Left ventricle myocardium inferior (tissue), 1 donor: ENCODE results near the gene BOC. TPM values are rescaled to one million over a fixed set of nuclear protein-coding genes. Genes with fewer than 3 reads are reported as not detected.

ENCODE experiments used
- DNase-seq: peaks from one replicate; pipeline ENCODE4 v3.0.0-alpha.2; 2020
- H3K27ac ChIP-seq: fragments of 200-600 bp; replicated peaks from 2 replicates; pipeline ENCODE4 v1.8.0; 2021
- H3K27me3 ChIP-seq: fragments of 200-600 bp; 2 replicates; pipeline ENCODE4 v1.8.0; 2021; ENCODE audit warnings: low read depth
- H3K36me3 ChIP-seq: fragments of 200-600 bp; 2 replicates; pipeline ENCODE4 v1.8.0; 2021
- H3K4me1 ChIP-seq: fragments of 200-600 bp; 2 replicates; pipeline ENCODE4 v1.8.0; 2021
- H3K4me3 ChIP-seq: fragments of 200-600 bp; 2 replicates; pipeline ENCODE4 v1.8.0; 2021; ENCODE audit warnings: mild to moderate bottlenecking, moderate library complexity
- H3K9me3 ChIP-seq: fragments of 200-600 bp; replicated peaks from 2 replicates; pipeline ENCODE4 v1.8.0; 2021
- CTCF ChIP-seq: fragments of 200-600 bp; IDR thresholded peaks from 2 replicates; pipeline ENCODE4 v1.8.0; 2021; ENCODE audit warnings: antibody characterized with exemption, mild to moderate bottlenecking, borderline replicate concordance
- intact Hi-C: fragments of 100-400 bp; cut with micrococcal nuclease; formaldehyde crosslinking; loops from one replicate; pipeline ENCODE4 v1.11.0; 2022
- total RNA-seq: library from RNA; stranded (reverse); fragmentation: NEBNext Ultra II Directional; extraction: Animal tissue kit (Norgen Biotek cat#: 25700); gene quantifications from one replicate; pipeline ENCODE4 v1.2.1, GENCODE V29; 2021
- donor health status: DM: no; HTN: yes; CAD: no; lungs with severe emphysema.

Gene BOC
- total RNA-seq, 1 donor from 2014 or later, result 6.7 TPM

- TF ChIP-seq CTCF, result no peak
- intact Hi-C loops, result no loop called here
- DNase-seq, result no peak
- Histone ChIP-seq H3K27me3 (peaks cover 21% of the 10 kb centered on the region), H3K36me3 (no peaks in the 10 kb centered on the region), H3K4me1 (peaks cover 18% of the 10 kb centered on the region), H3K27ac (peak overlapping the region; percentile 39), H3K4me3 (no peak overlapping the region), H3K9me3 (no peaks in the 10 kb centered on the region)
Measured at GRCh38 chr3:113241292-113242095, 30.1 kb downstream of the BOC start.

GRCh38 chr3:113242096-113242581 lies 30.8 kb downstream of the BOC start:
- H3K4me1 ChIP-seq, result peaks cover 24% of the 10 kb centered on the region
- H3K4me3 ChIP-seq, result no peak overlapping the region
- no peak for TF ChIP-seq CTCF
- peaks cover 21% of the 10 kb centered on the region for H3K27me3 ChIP-seq
- H3K9me3 ChIP-seq, result no peaks in the 10 kb centered on the region
- DNase-seq, result no peak
- peak overlapping the region; percentile 39 for H3K27ac ChIP-seq
- H3K36me3 ChIP-seq, result no peaks in the 10 kb centered on the region
- intact Hi-C loops, result no loop called here

- no peak overlapping the region for H3K27ac ChIP-seq
- no peak for TF ChIP-seq CTCF
- intact Hi-C loops, result no loop called here
Measured at GRCh38 chr3:113243071-113243470, 31.7 kb downstream of the BOC start.

GRCh38 chr3:113243846-113244245 lies 32.5 kb downstream of the BOC start:
- peaks cover 40% of the 10 kb centered on the region for H3K4me1 ChIP-seq
- intact Hi-C loops, result no loop called here
- no peaks in the 10 kb centered on the region for H3K36me3 ChIP-seq
- H3K27ac ChIP-seq, result peak overlapping the region; percentile 66
- no peaks in the 10 kb centered on the region for H3K9me3 ChIP-seq
- H3K27me3 ChIP-seq, result peaks cover 21% of the 10 kb centered on the region
- DNase-seq, result no peak
- no peak for TF ChIP-seq CTCF
- H3K4me3 ChIP-seq, result no peak overlapping the region

More at GRCh38 chr3:113243071-113243470, 31.7 kb downstream of the BOC start:
- Histone ChIP-seq H3K4me3 (no peak overlapping the region), H3K36me3 (no peaks in the 10 kb centered on the region), H3K9me3 (no peaks in the 10 kb centered on the region), H3K4me1 (peaks cover 32% of the 10 kb centered on the region), H3K27me3 (peaks cover 21% of the 10 kb centered on the region)
- no peak for DNase-seq

GRCh38 chr3:113245761-113246161 lies 34.4 kb downstream of the BOC start:
- Histone ChIP-seq H3K36me3 (no peaks in the 10 kb centered on the region), H3K27me3 (peaks cover 19% of the 10 kb centered on the region), H3K27ac (peak overlapping the region; percentile 66), H3K9me3 (no peaks in the 10 kb centered on the region), H3K4me3 (no peak overlapping the region), H3K4me1 (peaks cover 45% of the 10 kb centered on the region)
- intact Hi-C loops, result no loop called here
- no peak for TF ChIP-seq CTCF
- DNase-seq, result peak; percentile 58
